H1 (cell line): ENCODE results near the gene ADGRD2. TPM values are rescaled to one million over a fixed set of nuclear protein-coding genes. Genes with fewer than 3 reads are reported as not detected.

Experiments used
- CTCF ChIA-PET: fragments of 300-600 bp; sonication (Branson Sonifier 250); formaldehyde crosslinking; loops from one replicate; lab custom pipeline; 2021; ENCODE audit not compliant: partially characterized antibody; lab: Charles Lee
- POLR2A ChIA-PET: fragments of 300-600 bp; sonication (Branson Sonifier 250); formaldehyde crosslinking; loops from one replicate; lab custom pipeline; 2021; ENCODE audit warnings: inconsistent platforms; ENCODE audit not compliant: partially characterized antibody; lab: Charles Lee
- DNase-seq, 2 experiments: peaks; one replicate each; pipeline versions ENCODE4 v3.0.0 to v3.0.0-alpha.2; 2010 to 2022; ENCODE audit warnings: low spot score in 2 of 2, low read depth in 1 of 2, mixed read lengths in 1 of 2
- FAIRE-seq: peaks from 2 replicates; lab custom pipeline; 2011; peaks lifted over from hg19 to GRCh38; lab: Jason Lieb, UNC
- H2AFZ ChIP-seq: 2 replicates; pipeline ENCODE4 v1.8.1; 2012; ENCODE audit warnings: low read length, inconsistent platforms
- H2AK5ac ChIP-seq: 2 replicates; pipeline ENCODE4 v1.6.1; 2013; ENCODE audit warnings: low read depth, low read length
- H2BK120ac ChIP-seq: replicated peaks from 2 replicates; pipeline ENCODE3; 2013; ENCODE audit warnings: low read depth, low read length, inconsistent platforms
- H2BK12ac ChIP-seq: 2 replicates; pipeline ENCODE4 v1.6.1; 2013; ENCODE audit warnings: low read depth, low read length
- H2BK15ac ChIP-seq: 2 replicates; pipeline ENCODE4 v1.6.1; 2013; ENCODE audit warnings: low read length
- H2BK20ac ChIP-seq: 2 replicates; pipeline ENCODE4 v1.6.1; 2013; ENCODE audit warnings: low read length
- H2BK5ac ChIP-seq: 2 replicates; pipeline ENCODE4 v1.6.1; 2013; ENCODE audit warnings: low read depth, low read length
- H3K14ac ChIP-seq: 2 replicates; pipeline ENCODE4 v1.6.1; 2013; ENCODE audit warnings: inconsistent platforms; ENCODE audit not compliant: insufficient read length
- H3K18ac ChIP-seq: 2 replicates; pipeline ENCODE4 v1.6.1; 2013; ENCODE audit warnings: low read length; ENCODE audit errors: extremely low read depth
- H3K23ac ChIP-seq: 2 replicates; pipeline ENCODE4 v1.6.1; 2013; ENCODE audit warnings: inconsistent platforms; ENCODE audit not compliant: insufficient read length
- H3K23me2 ChIP-seq: 2 replicates; pipeline ENCODE4 v1.6.1; 2013; ENCODE audit warnings: low read depth, low read length
- H3K27ac ChIP-seq: 2 replicates; pipeline ENCODE4 v1.6.1; 2011; ENCODE audit warnings: low read depth, low read length, inconsistent platforms
- H3K27me3 ChIP-seq, 4 experiments: replicated peaks in 1 of 4; 1 replicate in 1 of 4; 2 replicates in 3 of 4; pipeline versions ENCODE4 v1.6.1 to v1.8.1; 2011 to 2013; ENCODE audit warnings: low read length in 3 of 4, mild to moderate bottlenecking in 3 of 4, inconsistent platforms in 2 of 4, mixed read lengths in 2 of 4, moderate library complexity in 1 of 4; ENCODE audit not compliant: control insufficient read depth in 3 of 4, insufficient read depth in 3 of 4; ENCODE audit errors: extremely low read depth in 1 of 4
- H3K36me3 ChIP-seq, 4 experiments: 2 replicates each; pipeline versions ENCODE4 v1.6.1 to v1.8.1; 2011 to 2013; ENCODE audit warnings: mild to moderate bottlenecking in 4 of 4, low read length in 3 of 4, moderate library complexity in 2 of 4, control low read depth in 1 of 4, inconsistent platforms in 1 of 4; ENCODE audit not compliant: insufficient read depth in 4 of 4, control insufficient read depth in 2 of 4
- H3K4ac ChIP-seq: replicated peaks from 2 replicates; pipeline ENCODE3; 2013; ENCODE audit warnings: low read length, low read depth, mixed read lengths, inconsistent platforms; ENCODE audit not compliant: insufficient read length
- H3K4me1 ChIP-seq, 4 experiments: replicated peaks in 1 of 4; 1 replicate in 1 of 4; 2 replicates in 3 of 4; pipeline versions ENCODE4 v1.6.1 to v1.8.1; 2011 to 2013; ENCODE audit warnings: low read length in 3 of 4, inconsistent platforms in 2 of 4, mixed read lengths in 1 of 4; ENCODE audit not compliant: insufficient read depth in 4 of 4, control insufficient read depth in 3 of 4
- H3K4me2 ChIP-seq, 2 experiments: 2 replicates each; pipeline versions ENCODE4 v1.6.1 to v1.8.1; 2011 to 2013; ENCODE audit warnings: low read depth in 2 of 2, low read length in 2 of 2, control low read depth in 1 of 2, inconsistent platforms in 1 of 2, mild to moderate bottlenecking in 1 of 2; ENCODE audit not compliant: insufficient read depth in 1 of 2
- H3K4me3 ChIP-seq, 4 experiments: fragments of 200-600, 300-600 bp in 1 of 4; sonication (generic), shearing (Covaris generic), sonication (Bioruptor Twin) in 1 of 4; 2 replicates each; pipeline versions ENCODE4 v1.5.1 to v1.8.1; 2011 to 2016; ENCODE audit warnings: low read length in 4 of 4, low read depth in 3 of 4, control low read depth in 2 of 4, inconsistent platforms in 2 of 4, mild to moderate bottlenecking in 2 of 4, mixed read lengths in 1 of 4, moderate library complexity in 1 of 4; ENCODE audit not compliant: insufficient read depth in 2 of 4; ENCODE audit errors: extremely low read depth in 1 of 4
- H3K56ac ChIP-seq: replicated peaks from 2 replicates; pipeline ENCODE3; 2013; ENCODE audit warnings: low read depth, mild to moderate bottlenecking, mixed read lengths, low read length, inconsistent platforms; ENCODE audit not compliant: insufficient read length
- H3K79me1 ChIP-seq: 2 replicates; pipeline ENCODE4 v1.6.1; 2013; ENCODE audit warnings: low read depth, low read length, control low read depth
- H3K79me2 ChIP-seq, 2 experiments: 2 replicates each; pipeline versions ENCODE4 v1.6.1 to v1.8.1; 2012 to 2013; ENCODE audit warnings: low read length in 2 of 2, mild to moderate bottlenecking in 2 of 2, inconsistent platforms in 1 of 2; ENCODE audit not compliant: insufficient read depth in 2 of 2, control insufficient read depth in 1 of 2
- H3K9ac ChIP-seq, 4 experiments: replicated peaks in 1 of 4; 1 replicate in 1 of 4; 2 replicates in 3 of 4; pipeline versions ENCODE4 v1.6.1 to v1.8.1; 2011 to 2013; ENCODE audit warnings: low read depth in 3 of 4, low read length in 3 of 4, control low read depth in 2 of 4, mild to moderate bottlenecking in 2 of 4, moderate library complexity in 2 of 4, inconsistent platforms in 1 of 4; ENCODE audit errors: extremely low read depth in 1 of 4
- H3K9me3 ChIP-seq, 2 experiments: 2 replicates each; pipeline versions ENCODE4 v1.6.1 to v1.8.1; 2012 to 2013; ENCODE audit warnings: mild to moderate bottlenecking in 2 of 2, moderate library complexity in 2 of 2, control low read depth in 1 of 2, inconsistent platforms in 1 of 2, low read depth in 1 of 2, low read length in 1 of 2, mixed read lengths in 1 of 2; ENCODE audit not compliant: insufficient read depth in 2 of 2
- H4K20me1 ChIP-seq, 2 experiments: replicated peaks in 1 of 2; 2 replicates each; pipeline versions ENCODE3 to v1.8.1; 2011 to 2013; ENCODE audit warnings: inconsistent platforms in 2 of 2, low read length in 2 of 2, mild to moderate bottlenecking in 1 of 2; ENCODE audit not compliant: insufficient read depth in 2 of 2, control insufficient read depth in 1 of 2
- H4K5ac ChIP-seq: 2 replicates; pipeline ENCODE4 v1.6.1; 2013; ENCODE audit warnings: low read length, low read depth, mixed read lengths, inconsistent platforms; ENCODE audit not compliant: insufficient read length
- H4K8ac ChIP-seq: 2 replicates; pipeline ENCODE4 v1.8.0; 2013; ENCODE audit warnings: mild to moderate bottlenecking, moderate library complexity, low read length, inconsistent platforms; ENCODE audit not compliant: insufficient read depth; ENCODE audit errors: extremely low read depth
- H4K91ac ChIP-seq: replicated peaks from 2 replicates; pipeline ENCODE3; 2013; ENCODE audit warnings: low read length, mixed read lengths, inconsistent platforms; ENCODE audit not compliant: insufficient read length
- BACH1 ChIP-seq: IDR thresholded peaks from 2 replicates; pipeline ENCODE4 v1.6.1; 2012; ENCODE audit warnings: low read length, improper control_type of control experiment
- BRCA1 ChIP-seq: IDR thresholded peaks from 2 replicates; pipeline ENCODE4 v1.6.1; 2012; ENCODE audit warnings: low read depth, low read length, improper control_type of control experiment
- CBX5 ChIP-seq: fragments of 300-800, 300-1000 bp; sonication (generic); IDR thresholded peaks from 2 replicates; pipeline ENCODE4 v1.7.1; 2016; ENCODE audit warnings: antibody characterized with exemption, low read length, low read depth
- EZH2 ChIP-seq: fragments of 200-600 bp; sonication (generic); IDR thresholded peaks from 2 replicates; pipeline ENCODE4 v1.7.1; 2012; ENCODE audit warnings: low read depth, mild to moderate bottlenecking, moderate library complexity, low read length, inconsistent platforms; ENCODE audit not compliant: severe bottlenecking
- GABPA ChIP-seq: IDR thresholded peaks from 2 replicates; pipeline ENCODE4 v1.6.1; 2011; ENCODE audit warnings: mild to moderate bottlenecking, low read length, moderate library complexity, borderline replicate concordance; ENCODE audit not compliant: insufficient read depth
- GTF2F1 ChIP-seq: IDR thresholded peaks from 2 replicates; pipeline ENCODE4 v1.6.1; 2012; ENCODE audit warnings: low read depth, low read length, improper control_type of control experiment, borderline replicate concordance
- KDM4A ChIP-seq: IDR thresholded peaks from one replicate; pipeline ENCODE4 v1.7.1; 2012; ENCODE audit warnings: low read depth, mild to moderate bottlenecking, moderate library complexity, low read length, inconsistent platforms; ENCODE audit not compliant: severe bottlenecking
- KDM5A ChIP-seq: fragments of 200-600 bp; IDR thresholded peaks from 2 replicates; pipeline ENCODE4 v1.7.1; 2012; ENCODE audit warnings: mild to moderate bottlenecking, low read length, inconsistent platforms, mixed read lengths
- RBBP5 ChIP-seq: IDR thresholded peaks from 2 replicates; pipeline ENCODE4 v1.7.1; 2012; ENCODE audit warnings: low read depth, mild to moderate bottlenecking, inconsistent platforms, low read length, moderate library complexity, borderline replicate concordance
- RXRA ChIP-seq: IDR thresholded peaks from 2 replicates; pipeline ENCODE4 v1.6.1; 2011; ENCODE audit warnings: low read depth, mild to moderate bottlenecking, low read length, moderate library complexity; ENCODE audit not compliant: insufficient read depth
- TCF12 ChIP-seq: IDR thresholded peaks from 2 replicates; pipeline ENCODE4 v1.6.1; 2011; ENCODE audit warnings: low read depth, mild to moderate bottlenecking, low read length
- polyA plus RNA-seq, 7 experiments: library from polyadenylated mRNA; depleted of rRNA in 3 of 7; stranded (reverse) in 5 of 7; unstranded in 2 of 7; fragments of >200 nt in 5 of 7; fragments of 200-250 nt in 2 of 7; gene quantifications; 1 replicate in 5 of 7; 2 replicates in 1 of 7; 4 replicates in 1 of 7; pipeline versions ENCODE4 v1.2.1 to v1.2.3, GENCODE V29; 2011 to 2013; ENCODE audit warnings: missing spikeins in 2 of 7, mixed read lengths in 2 of 7
- total RNA-seq: library from RNA; stranded (reverse); fragmentation: NEBNext Ultra II Directional; extraction: Animal tissue kit (Norgen Biotek cat#: 25700); gene quantifications from 2 replicates; pipeline ENCODE4 v1.2.1, GENCODE V29; 2021

ADGRD2 gene
- total and polyA plus RNA-seq, 2 of the 8 experiments (the other 6 are each of a cell fraction or from before 2014, with no cell fraction given), result 0.41 to 1.4 TPM

DNA sequence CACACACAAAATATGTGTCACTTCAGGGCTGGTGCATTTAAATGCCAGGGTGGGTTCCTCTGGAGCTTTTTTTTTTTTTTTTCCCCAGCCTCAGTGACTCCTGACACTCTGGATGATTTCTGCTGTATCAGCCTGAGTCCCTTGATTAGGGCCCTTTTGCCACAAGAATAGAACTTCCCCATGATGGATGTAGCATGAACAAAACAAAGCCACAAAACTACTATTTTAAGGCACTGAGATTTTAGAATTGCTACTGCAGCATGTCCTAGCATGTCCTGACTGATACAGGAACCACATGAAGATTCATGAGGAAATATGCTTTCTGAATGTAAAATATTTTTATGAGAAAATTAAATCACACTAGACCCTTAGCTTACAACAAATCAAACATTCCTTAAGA, 13.9 kb upstream of the ADGRD2 start:
- H4K91ac ChIP-seq, result no peak overlapping the region
- CTCF ChIA-PET, result interaction anchor here (0.6 to 9.8 kb wide), 5 partner anchors 10 to 26 kb away, joined by 3 to 87 read pairs (median 4); partner anchors contain the start of gene ADGRD2
- no peak for FAIRE-seq

More for the DNA sequence above, 13.9 kb upstream of the ADGRD2 start:
- Histone ChIP-seq H3K4me3 (no peak overlapping the region), H2BK15ac (no peak overlapping the region), H3K9me3 (no peaks in the 10 kb centered on the region), H2BK20ac (no peak overlapping the region), H3K27ac (no peak overlapping the region), H3K14ac (no peak overlapping the region), H3K4me1 (no peaks in the 10 kb centered on the region), H2AFZ (no peak overlapping the region), H3K9ac (no peak overlapping the region), H3K56ac (no peak overlapping the region), H3K27me3 (no peaks in the 10 kb centered on the region; a peak in 1 of 7 replicates), H3K4ac (no peak overlapping the region), H2BK12ac (no peak overlapping the region), H3K4me2 (no peak overlapping the region), H3K36me3 (no peaks in the 10 kb centered on the region), H3K79me2 (no peaks in the 10 kb centered on the region), H3K23ac (no peak overlapping the region), H4K8ac (no peak overlapping the region), H2BK5ac (no peak overlapping the region), H3K18ac (no peak overlapping the region), H2AK5ac (no peak overlapping the region), H4K5ac (no peak overlapping the region), H4K20me1 (no peaks in the 10 kb centered on the region), H3K79me1 (no peaks in the 10 kb centered on the region), H2BK120ac (no peak overlapping the region), H3K23me2 (no peaks in the 10 kb centered on the region)
- TF ChIP-seq KDM5A (no peak), KDM4A (no peak), GABPA (no peak), GTF2F1 (no peak), TCF12 (no peak), RBBP5 (no peak), RXRA (no peak), BACH1 (no peak), CBX5 (no peak), BRCA1 (no peak), EZH2 (no peak)
- POLR2A ChIA-PET, result no interaction called here
- no peak for DNase-seq
